ENCODE measurements around the gene PROZ.

GRCh38 chr13:113126265-113127150, 31.9 kb upstream of the PROZ start:
- TF ChIP-seq GATA2 (IDR thresholded peaks at IDR 0.05; ENCODE audit: low read depth, low read length) (no peak), GATA3 (IDR thresholded peaks at IDR 0.05; ENCODE audit: low read depth, low read length) (no peak)
